GM12878 (cell line): ENCODE measurements around the gene BEST3. TPM values are rescaled to one million over a fixed set of nuclear protein-coding genes. Genes with fewer than 3 reads are reported as not detected.

ENCODE experiments used
- ATAC-seq: fragments of 200-7000 bp; cut with Tn5 transposase; 3 replicates; pipeline ENCODE4 v1.9.1; 2020; ENCODE audit warnings: mild to moderate bottlenecking, moderate library complexity
- BruUV-seq: library from RNA; stranded (reverse); fragments of 400-500 nt; replicated peaks from 2 replicates; lab custom pipeline; 2021; lab: Mats Ljungman, UMichigan
- CTCF ChIA-PET: fragments of 300-600 bp; sonication (Branson Sonifier 250); formaldehyde crosslinking; extraction: SDS; loops from one replicate; lab custom pipeline; 2021; ENCODE audit warnings: inconsistent platforms; lab: Yijun Ruan, JAX
- POLR2A ChIA-PET: fragments of 350-600 bp; formaldehyde crosslinking; extraction: SDS; loops from one replicate; lab custom pipeline; 2021; ENCODE audit warnings: inconsistent platforms; lab: Charles Lee
- RAD21 ChIA-PET: fragments of 300-600 bp; sonication (Branson Sonifier 250); formaldehyde crosslinking; loops from one replicate; lab custom pipeline; 2023; ENCODE audit warnings: antibody characterized with exemption; ENCODE audit not compliant: unreplicated experiment; lab: Charles Lee
- SMC1A ChIA-PET: fragments of 300-600 bp; sonication (Branson Sonifier 250); formaldehyde crosslinking; loops from one replicate; lab custom pipeline; 2023; ENCODE audit not compliant: unreplicated experiment, uncharacterized antibody; lab: Charles Lee
- DNase-seq: peaks from one replicate; pipeline ENCODE4 v3.0.0-alpha.2; 2011; ENCODE audit warnings: low read depth, low spot score
- FAIRE-seq: peaks from 3 replicates; lab custom pipeline; 2011; peaks lifted over from hg19 to GRCh38; lab: Jason Lieb, UNC
- H2AFZ ChIP-seq: 2 replicates; pipeline ENCODE4 v1.6.0; 2011; ENCODE audit warnings: low read depth, low read length, control low read depth; ENCODE audit not compliant: control insufficient read depth
- H3K27ac ChIP-seq: 2 replicates; pipeline ENCODE4 v1.5.1; 2011; ENCODE audit warnings: control low read depth; ENCODE audit not compliant: control insufficient read depth, insufficient read depth
- H3K27me3 ChIP-seq, 2 experiments: replicated peaks in 1 of 2; 2 replicates each; pipeline versions ENCODE4 v1.6.0 to v1.6.1; 2011; ENCODE audit warnings: low read length in 1 of 2; ENCODE audit not compliant: control insufficient read depth in 2 of 2, insufficient read depth in 2 of 2
- H3K36me3 ChIP-seq, 2 experiments: 2 replicates each; pipeline ENCODE4 v1.5.1; 2011; ENCODE audit warnings: low read length in 1 of 2; ENCODE audit not compliant: control insufficient read depth in 2 of 2, insufficient read depth in 2 of 2
- H3K4me1 ChIP-seq: 2 replicates; pipeline ENCODE4 v1.6.1; 2011; ENCODE audit warnings: mild to moderate bottlenecking, low read length, moderate library complexity, mixed read lengths; ENCODE audit not compliant: control insufficient read depth, insufficient read depth
- H3K4me2 ChIP-seq: 2 replicates; pipeline ENCODE4 v1.6.0; 2011; ENCODE audit warnings: control low read depth; ENCODE audit not compliant: control insufficient read depth, insufficient read depth
- H3K4me3 ChIP-seq: fragments of 200-600 bp; sonication (generic); 2 replicates; pipeline ENCODE4 v1.5.1; 2016
- H3K79me2 ChIP-seq: 2 replicates; pipeline ENCODE4 v1.6.0; 2011; ENCODE audit warnings: low read length; ENCODE audit not compliant: control insufficient read depth, insufficient read depth
- H3K9ac ChIP-seq: 2 replicates; pipeline ENCODE4 v1.8.0; 2011; ENCODE audit warnings: low read length, control low read depth, mixed read lengths; ENCODE audit not compliant: control insufficient read depth, insufficient read depth
- H3K9me3 ChIP-seq: replicated peaks from 3 replicates; pipeline ENCODE4 v1.5.1; 2011; ENCODE audit warnings: mild to moderate bottlenecking, low read length; ENCODE audit not compliant: control insufficient read depth, insufficient read depth
- H4K20me1 ChIP-seq: 2 replicates; pipeline ENCODE4 v1.6.0; 2011; ENCODE audit not compliant: control insufficient read depth, insufficient read depth
- BCL11A ChIP-seq: IDR thresholded peaks from 2 replicates; pipeline ENCODE4 v1.6.1; 2011; ENCODE audit warnings: low read depth, low read length
- EZH2 ChIP-seq: IDR thresholded peaks from 2 replicates; pipeline ENCODE4 v1.6.1; 2012; ENCODE audit warnings: low read depth, mild to moderate bottlenecking, control low read depth, inconsistent platforms, low read length, borderline replicate concordance; ENCODE audit not compliant: control insufficient read depth
- GATAD2B ChIP-seq: fragments of 450-650 bp; conservative IDR thresholded peaks from 2 replicates; pipeline ENCODE4 v1.6.1; 2017; ENCODE audit warnings: low read depth, mild to moderate bottlenecking, moderate library complexity
- NR2F1 ChIP-seq: fragments of 450-650 bp; conservative IDR thresholded peaks from 2 replicates; pipeline ENCODE4 v1.6.1; 2017; ENCODE audit warnings: mild to moderate bottlenecking
- POLR2AphosphoS2 ChIP-seq: IDR thresholded peaks from 2 replicates; pipeline ENCODE4 v1.6.1; 2011; ENCODE audit warnings: low read depth, mild to moderate bottlenecking, low read length, improper control_type of control experiment, moderate library complexity
- WRNIP1 ChIP-seq: IDR thresholded peaks from 2 replicates; pipeline ENCODE4 v1.6.1; 2011; ENCODE audit warnings: low read depth, low read length, improper control_type of control experiment, borderline replicate concordance
- ZBTB33 ChIP-seq: fragments of 450-650 bp; IDR thresholded peaks from 2 replicates; pipeline ENCODE4 v1.6.1; 2017; ENCODE audit warnings: mild to moderate bottlenecking
- ZNF24 ChIP-seq: fragments of 450-650 bp; IDR thresholded peaks from 2 replicates; pipeline ENCODE4 v1.6.1; 2017; ENCODE audit warnings: antibody characterized with exemption, mild to moderate bottlenecking
- WGBS: methylation state at CpG from one replicate; pipeline ENCODE4 v1.1.6; 2016; ENCODE audit warnings: low lambda C conversion rate; ENCODE audit not compliant: insufficient replicate concordance, insufficient coverage; ENCODE audit errors: missing lambda C conversion rate; 5-methylcytosine and 5-hydroxymethylcytosine counted together
- in situ Hi-C: fragments of 300-500 bp; cut with MboI; formaldehyde crosslinking; loops from 9 replicates; pipeline ENCODE4 v1.14.3; 2018; ENCODE audit warnings: mixed read lengths
- intact Hi-C: fragments of 100-400 bp; cut with micrococcal nuclease; formaldehyde crosslinking; loops from one replicate; pipeline ENCODE4 v1.14.2; 2022; ENCODE audit not compliant: unreplicated experiment
- polyA plus RNA-seq, 11 experiments: library from polyadenylated mRNA; depleted of rRNA in 4 of 11; unstranded in 6 of 11; stranded (reverse) in 5 of 11; fragments of >200 nt; fragmentation: Nextera tagmentation in 4 of 11; fragmentation: Illumina TruSeq in 1 of 11; extraction: Ambion mirVana in 4 of 11; extraction: Trizol in 1 of 11; gene quantifications; 1 replicate in 1 of 11; 2 replicates in 10 of 11; pipeline versions ENCODE4 v1.2.1 to v1.2.3, GENCODE V29; 2011 to 2016; ENCODE audit warnings: inconsistent platforms in 2 of 11, missing spikeins in 2 of 11, low read depth in 1 of 11
- total RNA-seq, 4 experiments: library from RNA; depleted of rRNA in 3 of 4; stranded (reverse); fragments of >200 nt in 3 of 4; fragmentation: Illumina TruSeq in 1 of 4; extraction: Trizol in 1 of 4; gene quantifications; 2 replicates each; pipeline versions ENCODE4 v1.2.1 to v1.2.3, GENCODE V29; 2013 to 2021
- TF ChIP-seq, protein P1 (sequence below): IDR thresholded peaks from 2 replicates; pipeline ENCODE4 v1.6.1; 2012; ENCODE audit warnings: improper control_type of control experiment, low read depth, low read length; ENCODE audit not compliant: insufficient replicate concordance

The BEST3 gene
- total and polyA plus RNA-seq, 10 of the 15 experiments (the other 5 are each of a cell fraction or from before 2014, with no cell fraction given), result not detected

GRCh38 chr12:69714542-69714941, 15.4 kb upstream of the BEST3 start:
- Histone ChIP-seq H2AFZ (no peak overlapping the region), H3K4me2 (no peak overlapping the region), H3K27me3 (no peaks in the 10 kb centered on the region), H3K36me3 (no peaks in the 10 kb centered on the region), H3K79me2 (no peaks in the 10 kb centered on the region), H3K4me3 (no peak overlapping the region), H3K27ac (no peak overlapping the region), H3K9ac (no peak overlapping the region), H3K9me3 (no peaks in the 10 kb centered on the region), H3K4me1 (no peaks in the 10 kb centered on the region), H4K20me1 (no peaks in the 10 kb centered on the region)
- intact Hi-C loops (no loop called here), in situ Hi-C loops (no loop called here)
- ChIA-PET CTCF (no interaction called here), RAD21 (no interaction called here), POLR2A (no interaction called here), SMC1A (interaction anchor here (1.4 kb wide), 1 partner anchor 27 kb away, joined by 4 read pairs; no protein-coding TSS in a partner anchor)
- no peak for DNase-seq
- ATAC-seq, result no peak
- WGBS, result 53% methylated on average over 3 of the region's 3 CpGs
- TF ChIP-seq POLR2AphosphoS2 (no peak), BCL11A (no peak), ZBTB33 (no peak), WRNIP1 (no peak), ZNF24 (no peak), EZH2 (no peak), NR2F1 (no peak), GATAD2B (no peak)
- TF ChIP-seq, protein P1, sequence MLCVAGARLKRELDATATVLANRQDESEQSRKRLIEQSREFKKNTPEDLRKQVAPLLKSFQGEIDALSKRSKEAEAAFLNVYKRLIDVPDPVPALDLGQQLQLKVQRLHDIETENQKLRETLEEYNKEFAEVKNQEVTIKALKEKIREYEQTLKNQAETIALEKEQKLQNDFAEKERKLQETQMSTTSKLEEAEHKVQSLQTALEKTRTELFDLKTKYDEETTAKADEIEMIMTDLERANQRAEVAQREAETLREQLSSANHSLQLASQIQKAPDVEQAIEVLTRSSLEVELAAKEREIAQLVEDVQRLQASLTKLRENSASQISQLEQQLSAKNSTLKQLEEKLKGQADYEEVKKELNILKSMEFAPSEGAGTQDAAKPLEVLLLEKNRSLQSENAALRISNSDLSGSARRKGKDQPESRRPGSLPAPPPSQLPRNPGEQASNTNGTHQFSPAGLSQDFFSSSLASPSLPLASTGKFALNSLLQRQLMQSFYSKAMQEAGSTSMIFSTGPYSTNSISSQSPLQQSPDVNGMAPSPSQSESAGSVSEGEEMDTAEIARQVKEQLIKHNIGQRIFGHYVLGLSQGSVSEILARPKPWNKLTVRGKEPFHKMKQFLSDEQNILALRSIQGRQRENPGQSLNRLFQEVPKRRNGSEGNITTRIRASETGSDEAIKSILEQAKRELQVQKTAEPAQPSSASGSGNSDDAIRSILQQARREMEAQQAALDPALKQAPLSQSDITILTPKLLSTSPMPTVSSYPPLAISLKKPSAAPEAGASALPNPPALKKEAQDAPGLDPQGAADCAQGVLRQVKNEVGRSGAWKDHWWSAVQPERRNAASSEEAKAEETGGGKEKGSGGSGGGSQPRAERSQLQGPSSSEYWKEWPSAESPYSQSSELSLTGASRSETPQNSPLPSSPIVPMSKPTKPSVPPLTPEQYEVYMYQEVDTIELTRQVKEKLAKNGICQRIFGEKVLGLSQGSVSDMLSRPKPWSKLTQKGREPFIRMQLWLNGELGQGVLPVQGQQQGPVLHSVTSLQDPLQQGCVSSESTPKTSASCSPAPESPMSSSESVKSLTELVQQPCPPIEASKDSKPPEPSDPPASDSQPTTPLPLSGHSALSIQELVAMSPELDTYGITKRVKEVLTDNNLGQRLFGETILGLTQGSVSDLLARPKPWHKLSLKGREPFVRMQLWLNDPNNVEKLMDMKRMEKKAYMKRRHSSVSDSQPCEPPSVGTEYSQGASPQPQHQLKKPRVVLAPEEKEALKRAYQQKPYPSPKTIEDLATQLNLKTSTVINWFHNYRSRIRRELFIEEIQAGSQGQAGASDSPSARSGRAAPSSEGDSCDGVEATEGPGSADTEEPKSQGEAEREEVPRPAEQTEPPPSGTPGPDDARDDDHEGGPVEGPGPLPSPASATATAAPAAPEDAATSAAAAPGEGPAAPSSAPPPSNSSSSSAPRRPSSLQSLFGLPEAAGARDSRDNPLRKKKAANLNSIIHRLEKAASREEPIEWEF, result no peak
- no TSS peak for BruUV-seq
- FAIRE-seq, result no peak
